Psoas muscle (tissue), 8 donors: ENCODE results near the gene LYPD8. TPM values are rescaled to one million over a fixed set of nuclear protein-coding genes. Genes with fewer than 3 reads are reported as not detected.

Source experiments
- ATAC-seq, 4 donors: fragments of 200-7000 bp; cut with Tn5 transposase; one replicate each; pipeline ENCODE4 v1.9.1; 2020; ENCODE audit warnings: moderate library complexity in 3 of 4, mild to moderate bottlenecking in 2 of 4
- DNase-seq, 2 donors: peaks; one replicate each; pipeline ENCODE4 v3.0.0-alpha.2; 2020
- H3K27ac ChIP-seq: fragments of 200-600 bp; one replicate; pipeline ENCODE4 v1.8.0; 2022
- H3K27me3 ChIP-seq, 3 donors: fragments of 200-600 bp in 1 of 3; one replicate each; pipeline versions ENCODE4 v1.6.1 to v1.8.0; 2013 to 2022; ENCODE audit warnings: low read length in 2 of 3, mild to moderate bottlenecking in 2 of 3, moderate library complexity in 1 of 3; ENCODE audit not compliant: insufficient read depth in 3 of 3
- H3K36me3 ChIP-seq, 2 donors: fragments of 200-600 bp in 1 of 2; one replicate each; pipeline versions ENCODE4 v1.6.1 to v1.8.0; 2013 to 2022; ENCODE audit warnings: low read depth in 1 of 2, mild to moderate bottlenecking in 1 of 2, moderate library complexity in 1 of 2; ENCODE audit not compliant: insufficient read depth in 1 of 2
- H3K4me1 ChIP-seq: fragments of 200-600 bp; one replicate; pipeline ENCODE4 v1.8.0; 2022
- H3K4me3 ChIP-seq: fragments of 200-600 bp; one replicate; pipeline ENCODE4 v1.8.0; 2022; ENCODE audit warnings: mild to moderate bottlenecking
- H3K9me3 ChIP-seq: fragments of 200-600 bp; one replicate; pipeline ENCODE4 v1.8.0; 2022
- WGBS, 3 donors: extraction: QIAGEN DNeasy Blood & Tissue Kit; methylation state at CpG; one replicate each; pipeline versions ENCODE4 v1.1.6 to v1.1.7; 2013; 5-methylcytosine and 5-hydroxymethylcytosine counted together
- intact Hi-C, 2 donors: fragments of 100-400 bp; cut with DNase I; formaldehyde crosslinking; loops; one replicate each; pipeline versions ENCODE4 v1.11.0 to v1.14.2; 2022
- polyA plus RNA-seq, 3 donors: library from polyadenylated mRNA; stranded (reverse); fragments of 200-250 nt; gene quantifications; one replicate each; pipeline ENCODE4 v1.2.3, GENCODE V29; 2013
- total RNA-seq, 4 donors: library from RNA; stranded (reverse); fragmentation: NEBNext Ultra II Directional in 2 of 4; extraction: Animal tissue kit (Norgen Biotek cat#: 25700) in 2 of 4; gene quantifications; one replicate each; pipeline versions ENCODE4 v1.2.1 to v1.2.4, GENCODE V29; 2021 to 2023
- TF ChIP-seq, protein P1 (sequence below): fragments of 200-600 bp; IDR thresholded peaks from one replicate; pipeline ENCODE4 v1.8.0; 2022; ENCODE audit warnings: antibody characterized with exemption
- donor health status: healthy with polysubstance abuse.
- donor health status: DM: no; HTN: no; CAD: no; lungs with moderate emphysema.
- donor health status: Bipolar disorder and iron deficiency.
- donor health status: healthy.
- donor health status: DM: yes; HTN: yes; CAD: no.
- donor health status: DM: no; HTN: no; CAD: no.
- donor health status: DM: no; HTN: no; CAD: no.
- donor health status: DM: yes; HTN: yes; CAD: no.

The LYPD8 gene
- total and polyA plus RNA-seq, 7 donors: not detected

DNA sequence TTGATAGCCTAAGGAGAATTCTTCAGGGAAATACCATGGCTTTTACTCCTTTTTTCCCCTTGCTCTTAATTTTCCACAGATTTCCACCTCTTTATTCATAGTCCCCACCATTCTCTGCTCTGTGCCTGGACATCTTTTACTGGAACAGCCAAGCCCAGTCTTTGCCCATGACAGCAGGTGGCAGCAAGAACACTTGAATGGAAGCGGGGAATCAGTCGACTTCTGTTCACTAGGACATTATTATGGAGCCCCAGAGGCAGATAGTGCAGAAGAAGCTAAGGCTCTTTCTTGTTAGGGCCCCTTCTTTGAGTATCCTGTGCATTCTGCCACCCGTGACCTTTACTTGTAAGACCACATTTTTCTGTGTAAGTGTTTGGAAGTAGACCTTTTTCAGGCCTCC, 59.3 kb downstream of the LYPD8 start:
- H3K4me1 ChIP-seq: no peaks in the 10 kb centered on the region
- intact Hi-C loops: loop anchor here in 1 of 2 donors (5.0 kb wide), 1 partner anchor 111 kb away; no protein-coding TSS in a partner anchor
- TF ChIP-seq, protein P1, sequence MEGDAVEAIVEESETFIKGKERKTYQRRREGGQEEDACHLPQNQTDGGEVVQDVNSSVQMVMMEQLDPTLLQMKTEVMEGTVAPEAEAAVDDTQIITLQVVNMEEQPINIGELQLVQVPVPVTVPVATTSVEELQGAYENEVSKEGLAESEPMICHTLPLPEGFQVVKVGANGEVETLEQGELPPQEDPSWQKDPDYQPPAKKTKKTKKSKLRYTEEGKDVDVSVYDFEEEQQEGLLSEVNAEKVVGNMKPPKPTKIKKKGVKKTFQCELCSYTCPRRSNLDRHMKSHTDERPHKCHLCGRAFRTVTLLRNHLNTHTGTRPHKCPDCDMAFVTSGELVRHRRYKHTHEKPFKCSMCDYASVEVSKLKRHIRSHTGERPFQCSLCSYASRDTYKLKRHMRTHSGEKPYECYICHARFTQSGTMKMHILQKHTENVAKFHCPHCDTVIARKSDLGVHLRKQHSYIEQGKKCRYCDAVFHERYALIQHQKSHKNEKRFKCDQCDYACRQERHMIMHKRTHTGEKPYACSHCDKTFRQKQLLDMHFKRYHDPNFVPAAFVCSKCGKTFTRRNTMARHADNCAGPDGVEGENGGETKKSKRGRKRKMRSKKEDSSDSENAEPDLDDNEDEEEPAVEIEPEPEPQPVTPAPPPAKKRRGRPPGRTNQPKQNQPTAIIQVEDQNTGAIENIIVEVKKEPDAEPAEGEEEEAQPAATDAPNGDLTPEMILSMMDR: no peak
- peaks cover 0 to 4% (median 0%) of the 10 kb centered on the region in 3 donors for H3K27me3 ChIP-seq
- no peak for DNase-seq
- WGBS, 3 donors: 54 to 68% (median 61%) methylated on average over 3 of the region's 3 CpGs
- no peak overlapping the region for H3K27ac ChIP-seq
- no peaks in the 10 kb centered on the region for H3K36me3 ChIP-seq
- no peak for ATAC-seq
- no peak overlapping the region for H3K4me3 ChIP-seq
- H3K9me3 ChIP-seq: no peaks in the 10 kb centered on the region

- TF ChIP-seq, protein P1: no peak
- intact Hi-C loops: loop anchor here in 1 of 2 donors (5.0 kb wide), 1 partner anchor 112 kb away; no protein-coding TSS in a partner anchor
- no peaks in the 10 kb centered on the region for H3K36me3 ChIP-seq
- H3K27ac ChIP-seq: no peak overlapping the region
- H3K9me3 ChIP-seq: no peaks in the 10 kb centered on the region
- DNase-seq: no peak
- no peak for ATAC-seq
- H3K4me1 ChIP-seq: no peaks in the 10 kb centered on the region
- no peak overlapping the region for H3K4me3 ChIP-seq
- H3K27me3 ChIP-seq: peaks cover 0 to 4% (median 0%) of the 10 kb centered on the region in 3 donors
- 86 to 88% (median 86%) methylated on average over 13 of the region's 13 CpGs for WGBS, 3 donors
Measured at GRCh38 chr1:248695451-248696132, 60.0 kb downstream of the LYPD8 start.

- no peak overlapping the region for H3K4me3 ChIP-seq
- intact Hi-C loops: no loop called here
- H3K36me3 ChIP-seq: no peaks in the 10 kb centered on the region
- TF ChIP-seq, protein P1: no peak
- no peak for ATAC-seq
- no peaks in the 10 kb centered on the region for H3K9me3 ChIP-seq
- no peaks in the 10 kb centered on the region for H3K4me1 ChIP-seq
- 74 to 78% (median 75%) methylated on average over 49 to 51 of the region's 51 CpGs for WGBS, 3 donors
- no peak overlapping the region for H3K27ac ChIP-seq
- peaks cover 0 to 4% (median 0%) of the 10 kb centered on the region in 3 donors for H3K27me3 ChIP-seq
- DNase-seq: no peak
Measured at GRCh38 chr1:248691567-248692155, 63.9 kb downstream of the LYPD8 start.

Other genes with a start within 250 kb of the LYPD8 start
- not detected for gene OR2G6, start 247.7 kb downstream of the LYPD8 start, total RNA-seq
- gene OR2G6, start 247.7 kb downstream of the LYPD8 start, polyA plus RNA-seq: not detected
- not detected for gene OR2T29, start 193.0 kb downstream of the LYPD8 start, total RNA-seq
- not detected for gene OR2T29, start 193.0 kb downstream of the LYPD8 start, polyA plus RNA-seq
- gene OR2T34, start 181.0 kb downstream of the LYPD8 start, total RNA-seq: not detected
- not detected for gene OR2T34, start 181.0 kb downstream of the LYPD8 start, polyA plus RNA-seq
- not detected for gene OR2T10, start 158.1 kb downstream of the LYPD8 start, total RNA-seq
- not detected for gene OR2T10, start 158.1 kb downstream of the LYPD8 start, polyA plus RNA-seq
- gene OR2T11, start 120.7 kb downstream of the LYPD8 start, total RNA-seq: not detected
- gene OR2T11, start 120.7 kb downstream of the LYPD8 start, polyA plus RNA-seq: not detected
- not detected for gene OR2T35, start 110.5 kb downstream of the LYPD8 start, total RNA-seq
- gene OR2T35, start 110.5 kb downstream of the LYPD8 start, polyA plus RNA-seq: not detected
- gene OR2T27, start 100.2 kb downstream of the LYPD8 start, total RNA-seq: not detected
- not detected for gene OR2T27, start 100.2 kb downstream of the LYPD8 start, polyA plus RNA-seq
- gene OR14I1, start 53.0 kb downstream of the LYPD8 start, total RNA-seq: not detected
- not detected for gene OR14I1, start 53.0 kb downstream of the LYPD8 start, polyA plus RNA-seq
- 10 to 100 TPM; 18.6 to 27.9 (median 24.8) TPM for gene SH3BP5L, start 70.2 kb upstream of the LYPD8 start, total RNA-seq
- gene SH3BP5L, start 70.2 kb upstream of the LYPD8 start, polyA plus RNA-seq: 10 to 100 TPM; 21.1 to 52.7 (median 42.0) TPM
- gene ZNF672, start 82.5 kb upstream of the LYPD8 start, total RNA-seq: 10 to 100 TPM; 46.2 to 57.0 (median 48.8) TPM
- 10 to 100 TPM; 25.3 to 51.9 (median 39.5) TPM for gene ZNF672, start 82.5 kb upstream of the LYPD8 start, polyA plus RNA-seq
- 10 to 100 TPM; 13.4 to 22.9 (median 16.0) TPM for gene ZNF692, start 103.3 kb upstream of the LYPD8 start, total RNA-seq
- gene ZNF692, start 103.3 kb upstream of the LYPD8 start, polyA plus RNA-seq: 10 to 100 TPM; 19.6 to 30.8 (median 19.9) TPM
- 1 to 10 TPM; 1.4 to 3.0 (median 1.9) TPM for gene PGBD2, start 150.5 kb upstream of the LYPD8 start, total RNA-seq
- gene PGBD2, start 150.5 kb upstream of the LYPD8 start, polyA plus RNA-seq: 1 to 10 TPM; 1.3 to 3.9 (median 3.2) TPM